Measurements from ENCODE around the gene SRSF3.
"Not testable (repeated sequence)": the region's sequence is repeated elsewhere in the genome, so short reads cannot be mapped to it uniquely, and the experiment has no call there.

SRSF3 gene

DNA sequence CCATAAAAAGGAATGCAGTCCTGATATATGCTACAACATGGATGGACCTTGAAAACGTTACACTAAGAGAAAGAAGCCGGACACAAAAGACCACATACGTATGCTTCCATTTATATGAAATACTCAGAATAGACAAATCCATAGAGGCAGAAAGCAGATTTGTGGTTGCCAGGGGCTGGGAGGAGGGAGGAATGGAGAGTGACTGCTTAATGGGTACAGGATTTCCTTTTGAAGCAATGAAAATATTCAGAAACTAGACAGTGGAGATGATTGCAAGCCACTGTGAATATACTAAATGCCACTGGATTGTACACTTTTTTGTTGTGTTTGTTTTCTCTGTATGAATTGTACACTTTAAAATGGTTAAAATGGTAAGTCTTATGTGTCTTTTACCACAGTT, 54.9 kb downstream of the SRSF3 start:
- TF ChIP-seq, protein P1, sequence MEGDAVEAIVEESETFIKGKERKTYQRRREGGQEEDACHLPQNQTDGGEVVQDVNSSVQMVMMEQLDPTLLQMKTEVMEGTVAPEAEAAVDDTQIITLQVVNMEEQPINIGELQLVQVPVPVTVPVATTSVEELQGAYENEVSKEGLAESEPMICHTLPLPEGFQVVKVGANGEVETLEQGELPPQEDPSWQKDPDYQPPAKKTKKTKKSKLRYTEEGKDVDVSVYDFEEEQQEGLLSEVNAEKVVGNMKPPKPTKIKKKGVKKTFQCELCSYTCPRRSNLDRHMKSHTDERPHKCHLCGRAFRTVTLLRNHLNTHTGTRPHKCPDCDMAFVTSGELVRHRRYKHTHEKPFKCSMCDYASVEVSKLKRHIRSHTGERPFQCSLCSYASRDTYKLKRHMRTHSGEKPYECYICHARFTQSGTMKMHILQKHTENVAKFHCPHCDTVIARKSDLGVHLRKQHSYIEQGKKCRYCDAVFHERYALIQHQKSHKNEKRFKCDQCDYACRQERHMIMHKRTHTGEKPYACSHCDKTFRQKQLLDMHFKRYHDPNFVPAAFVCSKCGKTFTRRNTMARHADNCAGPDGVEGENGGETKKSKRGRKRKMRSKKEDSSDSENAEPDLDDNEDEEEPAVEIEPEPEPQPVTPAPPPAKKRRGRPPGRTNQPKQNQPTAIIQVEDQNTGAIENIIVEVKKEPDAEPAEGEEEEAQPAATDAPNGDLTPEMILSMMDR (IDR thresholded peaks at IDR 0.05; ENCODE audit: insufficient read depth, low read depth, low read length, missing control alignments): no peak
- no peak for DNase-seq (ENCODE audit: low read depth)
- no peak overlapping the region for H3K4me3 ChIP-seq (ENCODE audit: low read length)

DNA sequence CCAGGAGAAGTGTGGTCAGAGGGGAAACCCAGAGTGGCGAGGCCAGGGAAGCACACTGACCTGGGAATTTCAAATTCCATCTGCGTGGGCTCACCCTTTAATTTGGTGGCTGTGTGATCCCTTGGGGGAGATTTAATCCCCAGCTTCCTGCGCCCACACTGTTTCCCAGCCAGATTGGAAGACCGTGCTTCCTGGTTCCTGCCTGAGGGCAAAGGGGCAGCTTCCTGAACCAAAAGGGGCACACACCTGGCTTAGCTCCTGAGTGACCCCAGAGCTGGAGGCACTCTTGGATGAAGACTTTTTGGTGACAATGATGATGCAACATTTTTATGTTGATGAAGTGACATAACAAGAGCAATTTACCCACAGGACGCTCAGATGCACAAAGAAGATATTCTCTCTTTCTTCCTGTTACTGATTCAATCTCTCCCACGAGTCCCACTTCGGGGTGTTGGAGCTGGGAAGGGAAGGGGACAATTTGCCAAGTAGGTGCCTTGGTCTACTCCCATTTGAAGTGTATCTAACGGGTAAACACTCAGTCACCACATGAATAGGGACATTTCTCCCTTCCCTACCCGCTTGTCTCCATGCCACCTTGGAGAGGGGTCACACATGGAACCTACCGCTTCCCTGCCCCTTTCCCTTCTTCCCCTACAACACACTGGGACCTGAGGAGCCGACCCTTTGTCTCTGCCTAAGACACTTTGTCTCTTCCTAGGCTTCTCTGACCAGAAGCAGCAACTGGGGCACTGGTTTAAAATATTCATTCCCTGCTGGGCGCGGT, 55.7 kb downstream of the SRSF3 start:
- DNase-seq (ENCODE audit: low read depth): no peak
- no peak overlapping the region for H3K4me3 ChIP-seq (ENCODE audit: low read length)
- TF ChIP-seq, protein P1 (IDR thresholded peaks at IDR 0.05; ENCODE audit: insufficient read depth, low read depth, low read length, missing control alignments): no peak

GRCh38 chr6:36650848-36651478, 56.8 kb downstream of the SRSF3 start:
- no peak overlapping the region for H3K4me3 ChIP-seq (ENCODE audit: low read length)
- TF ChIP-seq, protein P1 (IDR thresholded peaks at IDR 0.05; ENCODE audit: insufficient read depth, low read depth, low read length, missing control alignments): no peak
- no peak for DNase-seq (ENCODE audit: low read depth)

- no peak for DNase-seq (ENCODE audit: low read depth)
- H3K4me3 ChIP-seq (ENCODE audit: low read length): no peak overlapping the region
- TF ChIP-seq, protein P1 (IDR thresholded peaks at IDR 0.05; ENCODE audit: insufficient read depth, low read depth, low read length, missing control alignments): no peak
Observed at GRCh38 chr6:36651659-36652379, 57.7 kb downstream of the SRSF3 start.

GRCh38 chr6:36654469-36654868, 60.3 kb downstream of the SRSF3 start:
- not testable (repeated sequence) for DNase-seq (ENCODE audit: low read depth); H3K4me3 ChIP-seq (ENCODE audit: low read length)

Data from epithelial cell of esophagus (primary cell).